Ishikawa (cell line): ENCODE results near the gene CCDC198.

Source experiments
- CEBPB ChIP-seq: IDR thresholded peaks from 2 replicates; pipeline ENCODE4 v1.6.1; 2012
- CREB1 ChIP-seq: IDR thresholded peaks from 2 replicates; pipeline ENCODE4 v1.6.1; 2012; ENCODE audit warnings: low read depth
- EP300 ChIP-seq: IDR thresholded peaks from 2 replicates; pipeline ENCODE4 v1.6.1; 2012; ENCODE audit warnings: borderline replicate concordance
- RAD21 ChIP-seq: IDR thresholded peaks from 2 replicates; pipeline ENCODE4 v1.6.1; 2012; ENCODE audit warnings: low read depth
- TEAD4 ChIP-seq: IDR thresholded peaks from 2 replicates; pipeline ENCODE4 v1.6.1; 2012
- YY1 ChIP-seq: IDR thresholded peaks from 2 replicates; pipeline ENCODE4 v1.6.1; 2012; ENCODE audit warnings: low read depth
- TF ChIP-seq, protein P1 (sequence below): IDR thresholded peaks from 2 replicates; pipeline ENCODE4 v1.6.1; 2012
- TF ChIP-seq, protein P2 (sequence below): IDR thresholded peaks from 2 replicates; pipeline ENCODE4 v1.6.1; 2012; ENCODE audit warnings: low read depth, mild to moderate bottlenecking

- no peak for TF ChIP-seq EP300
- TF ChIP-seq YY1, result no peak
- no peak for TF ChIP-seq RAD21
- no peak for TF ChIP-seq CREB1
- TF ChIP-seq, protein P1, sequence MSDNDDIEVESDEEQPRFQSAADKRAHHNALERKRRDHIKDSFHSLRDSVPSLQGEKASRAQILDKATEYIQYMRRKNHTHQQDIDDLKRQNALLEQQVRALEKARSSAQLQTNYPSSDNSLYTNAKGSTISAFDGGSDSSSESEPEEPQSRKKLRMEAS, result no peak
- TF ChIP-seq, protein P2, sequence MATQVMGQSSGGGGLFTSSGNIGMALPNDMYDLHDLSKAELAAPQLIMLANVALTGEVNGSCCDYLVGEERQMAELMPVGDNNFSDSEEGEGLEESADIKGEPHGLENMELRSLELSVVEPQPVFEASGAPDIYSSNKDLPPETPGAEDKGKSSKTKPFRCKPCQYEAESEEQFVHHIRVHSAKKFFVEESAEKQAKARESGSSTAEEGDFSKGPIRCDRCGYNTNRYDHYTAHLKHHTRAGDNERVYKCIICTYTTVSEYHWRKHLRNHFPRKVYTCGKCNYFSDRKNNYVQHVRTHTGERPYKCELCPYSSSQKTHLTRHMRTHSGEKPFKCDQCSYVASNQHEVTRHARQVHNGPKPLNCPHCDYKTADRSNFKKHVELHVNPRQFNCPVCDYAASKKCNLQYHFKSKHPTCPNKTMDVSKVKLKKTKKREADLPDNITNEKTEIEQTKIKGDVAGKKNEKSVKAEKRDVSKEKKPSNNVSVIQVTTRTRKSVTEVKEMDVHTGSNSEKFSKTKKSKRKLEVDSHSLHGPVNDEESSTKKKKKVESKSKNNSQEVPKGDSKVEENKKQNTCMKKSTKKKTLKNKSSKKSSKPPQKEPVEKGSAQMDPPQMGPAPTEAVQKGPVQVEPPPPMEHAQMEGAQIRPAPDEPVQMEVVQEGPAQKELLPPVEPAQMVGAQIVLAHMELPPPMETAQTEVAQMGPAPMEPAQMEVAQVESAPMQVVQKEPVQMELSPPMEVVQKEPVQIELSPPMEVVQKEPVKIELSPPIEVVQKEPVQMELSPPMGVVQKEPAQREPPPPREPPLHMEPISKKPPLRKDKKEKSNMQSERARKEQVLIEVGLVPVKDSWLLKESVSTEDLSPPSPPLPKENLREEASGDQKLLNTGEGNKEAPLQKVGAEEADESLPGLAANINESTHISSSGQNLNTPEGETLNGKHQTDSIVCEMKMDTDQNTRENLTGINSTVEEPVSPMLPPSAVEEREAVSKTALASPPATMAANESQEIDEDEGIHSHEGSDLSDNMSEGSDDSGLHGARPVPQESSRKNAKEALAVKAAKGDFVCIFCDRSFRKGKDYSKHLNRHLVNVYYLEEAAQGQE, result no peak
- TF ChIP-seq CEBPB, result no peak
- no peak for TF ChIP-seq TEAD4
These were observed 5.9 kb downstream of the CCDC198 start for GRCh38 chr14:57487771-57488170.
